ENCODE results near the gene GNPTG. TPM values are rescaled to one million over a fixed set of nuclear protein-coding genes. Genes with fewer than 3 reads are reported as not detected.
A peak's percentile ranks its signal among the peaks of the same experiment; 100 is the strongest.

The GNPTG gene
- total and polyA plus RNA-seq, 2 of the 13 experiments (the other 11 are each of a cell fraction or from before 2014, with no cell fraction given), result 22.7 to 71.1 TPM

DNA sequence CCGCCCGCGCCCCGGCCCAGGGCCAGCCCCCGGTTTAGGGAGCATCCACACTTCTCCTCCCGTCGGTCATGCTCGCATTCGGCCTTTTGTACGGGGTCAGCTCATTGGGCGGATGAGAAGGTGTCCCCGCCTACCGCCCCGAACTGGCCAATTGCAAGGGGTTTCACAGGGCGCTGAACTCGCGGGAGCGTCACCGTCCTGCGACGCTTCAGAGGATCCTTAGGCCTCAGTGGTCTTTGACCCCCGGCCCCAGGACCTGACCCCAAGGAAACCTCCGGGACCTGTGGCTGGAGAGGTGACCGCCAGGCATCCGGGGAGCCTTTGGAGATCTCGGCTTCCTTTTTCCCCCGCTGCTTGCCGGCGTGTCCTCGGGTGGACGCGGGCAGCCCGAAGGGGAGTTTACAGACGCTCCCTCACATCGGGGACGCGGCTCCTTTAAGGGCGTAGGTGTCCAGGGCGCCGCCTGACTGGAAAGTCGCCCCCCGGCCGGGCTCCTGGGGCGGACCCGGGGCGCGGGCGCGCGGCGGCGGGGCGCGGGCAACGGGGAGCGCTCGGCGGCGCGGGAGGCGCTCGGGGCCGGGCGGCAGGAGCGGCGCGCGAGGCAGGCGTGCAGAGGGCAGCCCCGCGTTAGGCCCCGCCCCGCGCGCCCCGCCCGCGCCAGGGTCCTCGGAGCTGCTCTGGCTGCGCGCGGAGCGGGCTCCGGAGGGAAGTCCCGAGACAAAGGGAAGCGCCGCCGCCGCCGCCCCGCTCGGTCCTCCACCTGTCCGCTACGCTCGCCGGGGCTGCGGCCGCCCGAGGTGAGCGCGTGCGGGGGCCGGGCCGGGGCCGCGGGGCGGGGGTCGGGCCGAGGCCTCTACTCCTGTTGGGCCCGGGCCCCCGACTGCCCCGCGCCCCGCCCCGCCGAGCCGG, 42.5 kb upstream of the GNPTG start, which contains the start of gene UBE2I (continued):
- TF ChIP-seq HOXA5 (CRISPR knock-in tag; IDR thresholded peaks at IDR 0.05) (peak; percentile 40; the same call in 1 of the 2 replicates), HMGXB4 (CRISPR knock-in tag; IDR thresholded peaks at IDR 0.05; ENCODE audit: borderline replicate concordance in 1 of 2, low read depth in 1 of 2) (peak; percentile 67 to 69; a peak in 2 of 4 replicates), KLF12 (CRISPR knock-in tag; IDR thresholded peaks at IDR 0.05; ENCODE audit: borderline replicate concordance) (peak; percentile 64; the same call in 1 of the 2 replicates), GTF3A (CRISPR knock-in tag; conservative IDR thresholded peaks at IDR 0.05) (no peak), KDM3A (CRISPR knock-in tag; IDR thresholded peaks at IDR 0.05; ENCODE audit: low read depth) (0 out of 2 replicates have a peak, but pooled peaks have one; percentile 28), RBFOX2 (IDR thresholded peaks at IDR 0.05; ENCODE audit: low read depth, low read length) (peak; percentile 85), ISL2 (CRISPR knock-in tag; IDR thresholded peaks at IDR 0.05) (0 out of 2 replicates have a peak, but pooled peaks have one; percentile 26), ZNF879 (CRISPR knock-in tag; IDR thresholded peaks at IDR 0.05) (peak; percentile 93), STAT5B (CRISPR knock-in tag; IDR thresholded peaks at IDR 0.05) (peak; percentile 94), ZNF317 (CRISPR knock-in tag; IDR thresholded peaks at IDR 0.05) (peak; percentile 84), SMARCE1 (IDR thresholded peaks at IDR 0.05; ENCODE audit: borderline replicate concordance) (no peak), ELF4 (CRISPR knock-in tag; IDR thresholded peaks at IDR 0.05; ENCODE audit: borderline replicate concordance) (0 out of 2 replicates have a peak, but pooled peaks have one; percentile 25), CAMTA2 (CRISPR knock-in tag; IDR thresholded peaks at IDR 0.05; ENCODE audit: borderline replicate concordance) (peak; percentile 55; the same call in 1 of the 2 replicates), RBAK (CRISPR knock-in tag; IDR thresholded peaks at IDR 0.05) (no peak), SCMH1 (CRISPR knock-in tag; IDR thresholded peaks at IDR 0.05; ENCODE audit: borderline replicate concordance) (no peak), ZNF850 (CRISPR knock-in tag; conservative IDR thresholded peaks at IDR 0.05) (no peak), AGO2 (optimal IDR thresholded peaks at IDR 0.05; ENCODE audit: low read depth, low read length) (peak; percentile 61)
- TF ChIP-seq, protein P1, sequence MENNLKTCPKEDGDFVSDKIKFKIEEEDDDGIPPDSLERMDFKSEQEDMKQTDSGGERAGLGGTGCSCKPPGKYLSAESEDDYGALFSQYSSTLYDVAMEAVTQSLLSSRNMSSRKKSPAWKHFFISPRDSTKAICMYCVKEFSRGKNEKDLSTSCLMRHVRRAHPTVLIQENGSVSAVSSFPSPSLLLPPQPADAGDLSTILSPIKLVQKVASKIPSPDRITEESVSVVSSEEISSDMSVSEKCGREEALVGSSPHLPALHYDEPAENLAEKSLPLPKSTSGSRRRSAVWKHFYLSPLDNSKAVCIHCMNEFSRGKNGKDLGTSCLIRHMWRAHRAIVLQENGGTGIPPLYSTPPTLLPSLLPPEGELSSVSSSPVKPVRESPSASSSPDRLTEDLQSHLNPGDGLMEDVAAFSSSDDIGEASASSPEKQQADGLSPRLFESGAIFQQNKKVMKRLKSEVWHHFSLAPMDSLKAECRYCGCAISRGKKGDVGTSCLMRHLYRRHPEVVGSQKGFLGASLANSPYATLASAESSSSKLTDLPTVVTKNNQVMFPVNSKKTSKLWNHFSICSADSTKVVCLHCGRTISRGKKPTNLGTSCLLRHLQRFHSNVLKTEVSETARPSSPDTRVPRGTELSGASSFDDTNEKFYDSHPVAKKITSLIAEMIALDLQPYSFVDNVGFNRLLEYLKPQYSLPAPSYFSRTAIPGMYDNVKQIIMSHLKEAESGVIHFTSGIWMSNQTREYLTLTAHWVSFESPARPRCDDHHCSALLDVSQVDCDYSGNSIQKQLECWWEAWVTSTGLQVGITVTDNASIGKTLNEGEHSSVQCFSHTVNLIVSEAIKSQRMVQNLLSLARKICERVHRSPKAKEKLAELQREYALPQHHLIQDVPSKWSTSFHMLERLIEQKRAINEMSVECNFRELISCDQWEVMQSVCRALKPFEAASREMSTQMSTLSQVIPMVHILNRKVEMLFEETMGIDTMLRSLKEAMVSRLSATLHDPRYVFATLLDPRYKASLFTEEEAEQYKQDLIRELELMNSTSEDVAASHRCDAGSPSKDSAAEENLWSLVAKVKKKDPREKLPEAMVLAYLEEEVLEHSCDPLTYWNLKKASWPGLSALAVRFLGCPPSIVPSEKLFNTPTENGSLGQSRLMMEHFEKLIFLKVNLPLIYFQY (CRISPR knock-in tag; IDR thresholded peaks at IDR 0.05; ENCODE audit: borderline replicate concordance), result no peak
- TF ChIP-seq, protein P2, sequence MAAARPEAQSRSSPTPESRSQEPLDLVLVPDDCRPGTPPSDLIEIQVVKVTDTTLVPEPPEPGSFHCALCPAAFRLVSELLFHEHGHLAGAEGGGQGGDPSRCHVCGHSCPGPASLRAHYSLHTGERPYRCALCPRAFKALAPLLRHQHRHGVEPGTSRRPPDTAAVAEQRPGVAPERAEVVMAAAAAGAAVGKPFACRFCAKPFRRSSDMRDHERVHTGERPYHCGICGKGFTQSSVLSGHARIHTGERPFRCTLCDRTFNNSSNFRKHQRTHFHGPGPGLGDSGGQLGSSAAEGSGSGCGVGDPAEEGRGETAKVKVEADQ (CRISPR knock-in tag; IDR thresholded peaks at IDR 0.05; ENCODE audit: borderline replicate concordance), result 0 out of 2 replicates have a peak, but pooled peaks have one; percentile 29
- TF ChIP-seq, protein P3, sequence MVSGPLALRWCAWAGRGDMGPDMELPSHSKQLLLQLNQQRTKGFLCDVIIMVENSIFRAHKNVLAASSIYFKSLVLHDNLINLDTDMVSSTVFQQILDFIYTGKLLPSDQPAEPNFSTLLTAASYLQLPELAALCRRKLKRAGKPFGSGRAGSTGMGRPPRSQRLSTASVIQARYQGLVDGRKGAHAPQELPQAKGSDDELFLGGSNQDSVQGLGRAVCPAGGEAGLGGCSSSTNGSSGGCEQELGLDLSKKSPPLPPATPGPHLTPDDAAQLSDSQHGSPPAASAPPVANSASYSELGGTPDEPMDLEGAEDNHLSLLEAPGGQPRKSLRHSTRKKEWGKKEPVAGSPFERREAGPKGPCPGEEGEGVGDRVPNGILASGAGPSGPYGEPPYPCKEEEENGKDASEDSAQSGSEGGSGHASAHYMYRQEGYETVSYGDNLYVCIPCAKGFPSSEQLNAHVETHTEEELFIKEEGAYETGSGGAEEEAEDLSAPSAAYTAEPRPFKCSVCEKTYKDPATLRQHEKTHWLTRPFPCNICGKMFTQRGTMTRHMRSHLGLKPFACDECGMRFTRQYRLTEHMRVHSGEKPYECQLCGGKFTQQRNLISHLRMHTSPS (CRISPR knock-in tag; IDR thresholded peaks at IDR 0.05; ENCODE audit: low read depth), result no peak
